Inflammatory macrophage treated with lipopolysaccharide for 1 hour (primary cell): Measurements from ENCODE around the gene PARM1.

ENCODE experiments used
- DNase-seq, 2 donors: peaks; one replicate each; pipeline ENCODE4 v3.0.0-alpha.2; 2020 to 2022

Gene PARM1

DNA sequence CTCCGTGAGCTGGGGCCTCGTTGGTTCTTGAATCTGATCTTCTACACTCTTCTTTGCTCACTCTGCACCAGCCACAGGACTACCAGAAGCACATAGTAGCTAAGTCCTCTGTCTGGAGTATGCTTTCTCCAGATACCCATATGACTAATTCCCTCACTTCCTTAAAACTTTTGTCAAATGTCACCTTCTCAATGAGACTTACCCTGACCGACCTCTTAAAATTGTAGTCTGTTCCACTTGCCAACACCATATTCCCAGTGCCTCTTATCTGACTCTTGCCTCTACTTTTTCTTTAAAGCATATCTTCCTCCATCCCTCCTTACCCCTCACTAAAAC lies 10.0 kb downstream of the PARM1 start:
- DNase-seq, result no peak

DNA sequence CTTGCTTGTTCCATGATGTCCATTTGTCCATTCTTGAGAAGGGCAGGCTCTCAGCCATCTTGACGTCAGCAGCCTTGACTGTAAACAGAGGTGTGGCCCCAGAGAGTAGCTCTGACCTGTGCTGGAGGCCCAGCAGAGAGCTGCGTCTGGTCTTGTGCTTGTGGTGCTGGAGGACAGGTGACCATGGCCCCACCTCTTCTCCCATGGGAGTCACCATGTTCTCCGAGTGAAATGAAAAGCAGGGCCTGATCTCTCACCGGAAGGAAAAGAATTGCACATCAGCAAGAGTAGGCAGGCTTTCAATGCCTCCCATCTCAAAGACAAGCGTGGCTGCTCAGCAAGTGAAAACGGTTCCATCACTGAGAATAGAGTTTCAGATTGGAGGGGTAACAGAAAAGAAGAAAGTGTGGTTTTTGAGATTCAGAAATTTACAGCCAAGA lies 11.5 kb downstream of the PARM1 start:
- DNase-seq, result no peak

DNA sequence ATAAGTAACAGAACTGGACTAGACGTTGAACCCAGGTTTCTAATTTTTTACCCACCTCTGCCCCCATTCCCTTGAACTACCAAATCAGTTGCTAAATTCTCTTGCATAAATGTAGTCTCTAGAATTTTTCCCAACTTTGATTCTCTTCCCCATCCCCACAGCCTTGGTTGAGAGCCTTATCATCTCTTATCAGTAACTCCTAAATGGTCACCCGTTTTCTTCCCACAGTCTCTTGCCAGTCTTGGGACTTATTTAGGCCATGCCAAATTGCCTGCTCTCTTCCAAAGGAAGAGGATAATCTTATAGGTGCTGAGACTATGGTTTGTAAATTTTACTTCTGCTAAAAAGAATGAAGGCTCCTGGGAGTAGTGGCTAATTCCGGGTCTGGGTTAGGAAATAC lies 13.3 kb downstream of the PARM1 start:
- no peak for DNase-seq

DNA sequence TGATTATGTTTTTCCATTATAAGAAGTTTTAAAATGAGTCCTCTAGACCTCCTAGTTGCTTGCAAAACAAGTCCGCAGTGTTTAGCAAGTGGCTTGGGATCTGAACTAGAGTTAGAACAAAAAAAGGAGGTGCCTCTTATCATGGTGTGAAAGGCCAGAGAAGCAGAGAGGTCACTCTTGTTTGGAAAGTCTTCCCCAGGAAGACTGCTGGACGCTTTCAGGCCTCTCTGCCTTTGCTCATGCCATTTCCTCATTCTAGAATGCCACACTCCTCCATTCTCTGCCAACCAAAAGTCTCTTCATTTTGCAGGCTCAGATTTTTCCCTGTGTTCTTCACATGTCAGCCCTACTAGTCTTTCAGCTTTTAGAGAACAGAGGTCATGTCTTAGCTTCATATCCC lies 14.9 kb downstream of the PARM1 start:
- no peak for DNase-seq

DNA sequence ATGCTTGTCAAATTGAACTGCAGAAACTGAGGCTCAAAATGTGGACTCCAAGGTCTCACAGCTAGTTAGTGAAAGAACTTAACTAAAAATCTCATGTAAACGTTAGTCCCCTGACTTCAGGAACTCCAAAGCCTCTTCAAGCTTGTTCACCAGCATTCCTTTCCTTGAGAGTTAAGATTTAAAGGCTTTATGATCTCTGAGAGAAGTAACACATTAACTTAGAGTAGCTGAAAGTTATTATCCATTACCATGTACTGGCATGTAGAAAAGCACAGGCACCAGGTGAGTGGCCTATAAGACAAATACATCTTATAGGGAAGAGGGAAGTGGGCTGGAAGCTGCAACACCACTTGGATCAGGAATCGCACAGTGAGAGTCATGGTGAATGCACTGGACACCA lies 15.3 kb downstream of the PARM1 start:
- no peak for DNase-seq

DNA sequence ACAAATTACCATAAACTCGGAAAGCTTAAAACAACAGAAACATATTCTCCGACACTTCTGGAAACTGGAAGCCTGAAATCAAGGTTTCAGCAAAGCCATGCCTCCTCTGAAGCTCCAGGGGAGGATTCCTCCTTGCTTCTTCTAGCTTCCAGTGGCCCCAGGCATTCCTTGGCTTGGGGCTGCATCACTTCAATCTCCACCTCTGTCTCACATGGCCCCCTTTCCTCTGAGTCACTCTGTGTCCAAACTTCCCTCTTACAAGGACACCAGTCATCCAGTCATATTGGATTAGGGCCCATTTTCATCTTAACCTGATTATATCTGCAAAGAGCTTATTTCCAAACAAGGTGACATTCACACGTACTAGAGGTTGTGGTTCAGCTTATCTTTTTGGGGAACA lies 17.3 kb downstream of the PARM1 start:
- no peak for DNase-seq

DNA sequence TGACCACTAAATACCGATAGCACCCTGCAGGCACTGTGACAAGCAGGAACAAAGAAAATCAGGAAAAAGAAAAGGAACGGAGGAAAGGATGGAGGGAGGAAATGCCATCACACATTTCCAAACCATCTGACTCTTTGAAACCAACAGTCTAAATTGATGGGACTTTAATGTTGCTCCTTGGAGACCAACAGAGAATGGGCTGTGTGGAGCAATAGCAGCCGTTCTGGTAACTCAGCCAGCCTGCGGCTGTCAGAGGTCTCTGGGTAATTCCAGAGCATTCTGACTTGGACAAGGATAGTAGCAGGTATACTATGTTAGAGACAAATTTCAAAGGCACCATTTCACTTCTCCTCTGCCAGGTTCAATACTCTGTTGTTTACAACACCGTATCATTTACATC lies 18.0 kb downstream of the PARM1 start:
- no peak for DNase-seq

DNA sequence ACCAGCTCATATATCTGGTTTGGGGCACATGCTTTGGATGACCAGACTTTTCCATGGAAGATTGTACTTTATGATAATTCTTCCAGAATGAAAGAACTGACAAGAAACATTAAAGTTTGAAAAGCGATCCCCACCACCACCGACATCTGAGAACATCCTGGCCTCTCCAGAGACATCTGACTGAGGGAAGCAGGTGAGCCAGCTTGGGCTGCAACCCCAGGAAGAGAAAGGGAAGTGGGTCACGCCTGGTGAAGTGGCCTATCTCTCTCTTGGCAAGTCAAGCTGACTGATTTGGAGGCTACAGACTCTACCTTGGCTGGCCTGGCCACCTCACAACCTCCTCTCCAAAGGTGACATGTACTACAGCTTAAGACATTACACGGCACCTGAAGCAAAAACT lies 20.7 kb downstream of the PARM1 start:
- no peak for DNase-seq

DNA sequence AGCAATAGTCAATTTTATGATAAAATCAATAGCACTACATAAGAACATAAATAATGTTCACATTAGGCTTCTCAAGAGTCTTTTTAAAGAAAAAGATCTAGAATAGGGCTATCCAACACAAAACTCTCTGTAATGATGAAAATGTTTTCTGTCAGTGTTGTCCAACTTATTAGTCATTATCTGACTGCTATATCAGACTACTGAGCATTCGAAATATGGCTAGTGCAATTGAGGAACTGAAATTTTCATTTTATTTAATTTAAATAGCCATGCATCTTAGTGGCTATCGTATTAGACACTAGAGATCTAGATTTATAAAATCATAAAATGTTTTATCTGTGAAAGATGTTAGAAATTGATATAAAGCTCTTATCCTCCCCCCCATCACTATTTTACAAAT lies 26.0 kb downstream of the PARM1 start:
- no peak for DNase-seq

DNA sequence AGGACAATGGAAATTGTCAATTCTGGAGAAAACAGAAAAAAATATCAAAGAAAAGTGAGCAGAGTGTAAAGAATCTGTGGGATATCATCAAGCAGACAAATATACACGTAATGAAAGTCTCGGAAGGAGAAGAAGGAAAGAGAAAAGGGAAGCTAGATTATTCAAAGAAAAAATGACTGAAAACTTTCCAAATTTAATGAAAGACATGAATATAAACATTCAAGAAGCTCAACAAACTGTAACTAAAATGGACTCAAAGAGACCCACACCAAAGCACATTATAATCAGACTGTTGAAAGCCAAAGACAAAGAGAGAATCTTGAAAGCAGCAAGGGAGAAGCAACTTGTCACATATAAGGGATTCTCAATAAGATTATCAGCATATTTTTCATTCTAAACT lies 28.3 kb downstream of the PARM1 start:
- no peak for DNase-seq

DNA sequence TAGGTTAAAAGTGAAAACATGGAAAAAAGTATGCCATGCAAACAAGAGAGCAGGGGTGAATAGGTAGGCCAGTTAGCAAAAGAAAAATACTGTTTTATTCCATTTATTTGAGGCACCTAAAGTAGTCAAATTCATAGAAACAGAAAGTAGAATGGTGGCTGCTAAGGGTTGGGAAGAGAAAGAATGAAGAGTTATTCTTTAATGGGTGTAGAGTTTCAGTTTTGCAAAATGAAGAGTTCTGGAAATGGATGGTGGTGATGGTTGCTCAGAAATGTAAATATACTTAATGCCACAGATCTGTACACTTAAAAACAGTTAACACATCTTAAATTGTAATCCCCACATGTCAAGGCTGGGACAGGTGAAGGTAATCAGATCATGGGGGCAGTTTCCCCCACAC lies 29.7 kb downstream of the PARM1 start:
- DNase-seq, result no peak

DNA sequence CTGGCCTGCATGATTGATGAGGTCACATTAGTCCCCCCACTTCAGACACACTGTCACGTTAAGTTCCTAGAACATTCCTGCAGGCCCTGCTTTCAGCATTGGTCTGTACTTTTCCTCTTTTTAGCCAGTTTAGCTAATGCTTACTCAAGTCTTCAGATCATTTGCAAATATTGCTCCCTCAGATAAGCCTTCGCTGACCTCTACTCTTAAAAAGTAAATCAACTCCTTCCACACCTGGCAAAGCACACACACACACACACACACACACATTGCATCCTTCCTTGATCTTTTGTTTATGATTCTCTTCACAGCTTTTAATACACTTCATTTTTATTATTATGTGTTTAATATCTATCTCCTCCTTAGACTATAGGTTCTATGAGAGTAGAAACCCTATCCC lies 31.4 kb downstream of the PARM1 start:
- DNase-seq, result no peak

DNA sequence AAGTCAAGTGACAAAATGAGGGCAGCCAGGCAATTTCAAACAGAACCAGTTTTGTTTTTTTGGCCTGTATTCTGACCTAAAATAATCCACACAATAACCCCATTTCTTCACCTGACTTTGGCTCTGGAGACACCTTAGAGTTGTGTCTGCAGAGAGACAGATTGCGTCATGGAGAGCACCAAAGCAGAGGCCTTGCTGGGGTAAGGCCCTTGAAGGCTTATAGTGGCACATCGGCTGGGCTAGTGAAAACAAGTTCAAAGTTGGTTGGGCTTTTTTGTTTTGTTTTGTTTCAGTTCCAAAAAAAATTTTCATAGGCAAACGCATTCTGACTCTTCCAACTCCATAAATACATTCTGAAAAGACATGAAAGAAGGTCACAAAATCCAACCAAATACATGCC lies 34.4 kb downstream of the PARM1 start:
- no peak for DNase-seq

DNA sequence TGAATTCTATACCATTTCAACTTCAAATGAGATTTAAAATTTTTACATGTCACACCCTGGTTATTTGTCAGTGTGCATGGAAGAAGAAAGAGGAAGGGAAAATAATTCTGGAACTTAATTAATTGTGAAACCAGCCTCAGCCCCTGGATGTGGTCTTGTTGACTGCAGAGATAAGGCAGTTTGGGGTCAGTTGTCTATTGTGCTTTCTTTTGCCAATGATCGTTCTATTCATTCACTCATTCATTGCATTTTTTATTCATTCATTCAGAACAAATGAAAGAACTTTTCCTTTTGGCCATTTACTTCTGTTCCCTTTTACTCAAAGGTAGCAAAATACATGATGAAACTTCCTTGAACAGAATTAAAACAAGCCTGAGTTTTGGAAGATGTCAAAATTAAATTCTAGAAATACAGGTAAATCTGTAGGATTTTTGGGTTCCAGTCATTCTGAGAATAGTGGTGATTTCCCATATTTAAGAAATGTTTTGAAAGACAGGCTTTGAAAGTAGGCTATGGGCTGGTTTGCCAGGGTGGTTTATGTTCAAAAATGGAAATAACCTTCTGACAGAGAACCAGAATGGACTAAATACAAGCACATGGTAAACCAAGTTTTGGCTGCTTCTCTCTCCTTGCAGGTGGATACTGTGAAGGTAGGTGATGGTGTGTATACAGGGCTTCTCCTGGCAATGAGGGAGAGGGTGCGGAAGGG lies 35.7 kb downstream of the PARM1 start:
- DNase-seq, result peak; percentile 0 to 5

DNA sequence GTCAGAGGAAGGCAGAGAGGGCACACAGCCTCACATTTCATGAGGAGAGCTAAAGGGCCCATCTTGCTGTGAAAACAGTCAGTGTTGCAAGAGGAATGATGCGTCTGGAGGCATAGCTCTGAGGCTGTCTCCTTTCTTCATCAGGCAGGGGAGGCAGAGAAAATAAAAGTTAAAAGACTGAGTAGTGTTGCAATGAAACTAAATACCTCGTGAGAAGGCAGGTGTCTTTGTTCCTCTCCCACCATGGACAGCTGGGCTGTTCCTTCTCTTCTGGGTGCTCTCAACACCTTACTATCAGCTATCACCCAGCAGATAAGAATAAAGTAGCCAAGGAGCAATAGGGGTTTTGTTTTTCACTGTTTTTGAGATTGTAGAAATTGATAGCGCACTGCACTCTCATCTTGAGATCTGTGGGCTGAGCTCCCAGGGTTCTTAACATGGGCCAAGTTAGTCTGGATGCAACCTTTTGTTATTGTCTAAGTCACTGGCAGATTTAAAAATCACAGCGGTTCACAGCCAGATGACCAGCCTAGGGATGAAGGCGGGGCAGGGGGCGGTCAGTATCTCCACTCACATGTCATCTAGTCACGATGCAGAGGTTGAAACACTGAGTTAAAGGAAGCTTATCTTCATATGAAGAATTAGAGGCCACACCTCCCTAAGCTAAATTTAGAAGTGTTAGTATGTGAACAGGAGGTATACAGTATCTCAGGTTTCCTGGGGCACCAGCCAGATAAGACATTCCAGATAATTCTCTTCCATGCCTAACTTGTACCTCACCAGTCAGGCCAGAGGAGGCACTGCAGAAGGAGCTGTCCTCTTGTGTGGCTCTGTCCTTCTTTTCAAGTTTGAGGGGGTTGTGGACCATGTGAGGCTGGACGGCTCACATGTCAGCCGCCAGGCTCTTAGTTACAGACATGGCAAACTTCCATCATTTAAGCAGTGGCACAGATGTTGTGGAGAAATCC lies 36.9 kb downstream of the PARM1 start:
- DNase-seq, result no peak

DNA sequence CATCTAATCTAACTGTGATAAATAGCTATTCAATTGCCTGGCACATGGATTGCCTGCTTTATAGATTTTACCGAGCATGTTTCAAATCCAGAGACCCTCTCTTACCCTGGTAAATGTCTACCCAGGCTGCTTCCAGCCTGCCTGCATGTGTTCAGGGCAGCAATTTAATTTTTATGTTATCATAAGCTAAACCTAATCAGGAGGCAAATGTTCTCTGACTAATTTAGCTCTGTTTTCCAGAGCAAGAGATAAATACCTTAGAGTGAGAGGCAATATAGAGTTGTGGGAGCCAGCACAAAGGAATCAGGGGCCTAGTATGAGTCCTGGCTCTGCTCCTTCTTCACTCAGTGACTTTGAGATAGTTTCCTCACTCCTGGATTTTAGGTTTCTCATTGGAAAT lies 37.7 kb downstream of the PARM1 start:
- DNase-seq, result no peak

DNA sequence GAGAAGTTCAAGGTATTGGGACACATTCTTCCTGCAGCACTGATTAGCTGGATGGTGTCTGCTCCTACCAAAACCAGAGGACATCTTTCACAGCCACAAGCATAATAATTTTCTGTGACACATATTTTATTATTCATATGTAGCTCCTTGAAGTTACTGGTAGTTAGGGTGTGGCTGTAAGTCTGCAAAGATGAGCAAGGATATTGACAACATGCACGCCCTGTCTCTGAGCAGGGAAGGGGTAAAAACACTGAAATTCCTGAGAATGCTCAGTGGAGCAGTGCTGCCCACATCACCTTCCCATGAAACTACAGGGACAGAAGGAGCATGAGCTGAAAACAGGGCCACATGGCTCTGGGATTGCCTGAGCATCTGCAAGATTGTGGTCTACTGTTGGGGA lies 38.9 kb downstream of the PARM1 start:
- no peak for DNase-seq

DNA sequence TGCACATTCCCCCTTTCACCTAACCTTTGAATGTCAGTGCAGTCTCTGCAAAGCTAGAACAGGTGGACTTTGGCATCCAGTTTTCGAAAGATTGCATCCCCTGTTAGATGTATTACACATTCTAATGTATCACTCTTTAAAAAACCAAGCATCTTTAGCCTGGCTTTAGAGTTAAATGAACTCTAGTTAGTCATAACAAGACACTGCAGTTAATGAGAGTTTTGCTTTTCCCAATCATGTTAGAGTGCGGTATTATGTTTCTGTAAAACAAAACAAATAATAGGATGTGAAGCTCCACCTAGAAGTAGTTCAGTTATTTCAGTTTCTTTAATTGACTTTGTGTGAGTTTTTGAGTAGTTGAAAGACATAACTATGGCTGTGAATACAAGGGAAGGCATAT lies 42.2 kb downstream of the PARM1 start:
- DNase-seq, result no peak

DNA sequence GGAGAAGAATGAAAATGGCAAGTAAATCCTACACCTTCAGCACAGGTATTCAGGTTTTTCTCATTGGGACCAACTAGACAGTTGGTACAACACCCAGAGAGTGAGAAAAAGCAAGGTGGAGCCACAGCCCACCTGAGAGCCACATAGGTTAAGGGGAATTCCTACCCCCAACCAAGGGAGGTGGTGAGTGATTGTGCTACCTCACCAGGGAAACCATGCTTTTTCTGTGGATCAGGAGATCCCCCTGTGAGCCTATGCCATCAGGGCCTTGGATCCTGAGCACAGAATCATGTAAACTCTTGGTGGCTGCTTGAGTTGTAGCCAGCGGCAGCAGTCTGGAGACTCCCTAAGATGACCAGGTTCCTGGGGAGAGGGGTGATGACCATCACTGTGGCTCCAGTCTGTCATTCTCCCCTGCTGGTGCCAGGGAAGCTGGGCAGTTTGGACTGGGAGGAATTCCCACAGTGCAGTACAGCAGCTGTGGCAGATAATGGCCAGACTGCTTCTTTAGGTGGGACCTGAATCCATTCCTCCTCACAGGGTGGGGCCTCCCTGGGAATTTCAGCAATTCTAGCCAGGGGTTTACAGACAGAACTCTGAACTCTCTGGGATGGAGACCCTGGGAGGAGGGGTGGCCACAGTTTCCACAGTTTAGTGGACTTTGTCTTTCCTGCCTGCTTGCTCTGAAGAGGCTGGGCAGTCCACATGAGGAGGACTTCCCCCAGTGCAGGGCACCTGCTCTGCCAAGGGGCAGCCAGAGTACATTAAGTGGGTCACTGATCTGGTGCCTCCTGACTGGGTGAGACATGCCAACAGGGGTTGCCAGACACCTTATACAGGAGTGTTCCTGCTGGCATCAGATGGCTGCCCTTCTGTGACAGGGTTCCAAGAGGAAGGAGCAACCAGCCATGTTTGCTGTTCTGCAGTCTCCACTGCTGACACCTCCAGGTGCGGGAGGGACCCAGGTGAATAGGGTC lies 43.2 kb downstream of the PARM1 start:
- DNase-seq, result no peak

DNA sequence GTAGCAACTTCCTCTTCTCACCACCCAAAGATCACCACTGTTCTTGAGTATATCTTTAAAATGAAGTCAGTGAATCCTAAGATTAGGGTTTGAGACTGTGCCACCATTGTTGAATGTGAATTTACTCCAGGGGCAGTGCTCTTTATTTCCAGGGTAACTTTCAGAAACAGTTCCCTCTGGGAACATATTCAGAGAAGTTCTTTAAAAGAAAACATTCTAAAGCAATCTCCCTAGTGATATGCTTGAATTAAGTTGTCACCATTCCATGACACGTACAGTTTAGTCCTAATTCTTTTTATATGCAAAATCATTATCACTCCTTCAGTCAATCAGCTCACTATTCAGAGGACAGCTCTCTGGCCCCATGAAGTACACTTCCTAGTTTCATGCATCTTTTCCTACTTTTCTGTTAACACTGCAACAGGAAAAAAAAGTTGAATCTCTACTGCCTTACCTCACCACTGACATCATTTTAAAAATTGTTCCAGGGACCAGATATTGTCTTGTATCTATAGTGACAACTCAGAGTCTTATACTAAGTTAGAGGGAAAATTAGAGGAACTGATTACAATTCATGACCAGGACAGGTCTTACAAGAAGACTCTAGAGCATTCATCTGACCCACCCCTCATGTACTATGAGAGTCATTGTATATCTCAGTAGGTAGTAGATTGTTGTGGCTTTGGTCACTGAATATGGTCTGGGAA lies 49.8 kb downstream of the PARM1 start:
- no peak for DNase-seq

DNA sequence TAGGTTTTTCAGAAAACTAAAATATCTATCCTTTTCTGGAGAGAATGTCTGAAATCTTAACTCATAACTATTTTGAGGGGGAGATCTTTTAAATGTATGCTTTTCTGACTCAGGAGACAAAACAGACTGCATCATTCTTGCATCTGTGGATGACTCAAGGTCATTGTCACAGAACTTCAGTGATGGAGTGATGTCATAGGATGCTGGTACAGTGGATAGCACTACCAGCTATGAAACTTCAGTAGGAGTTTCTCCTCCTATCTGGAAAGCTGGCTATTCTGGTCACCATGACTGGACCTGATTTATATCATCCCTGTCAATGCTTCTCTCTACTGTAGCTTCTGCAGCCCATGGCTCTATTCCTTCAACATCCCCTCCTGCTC lies 50.3 kb downstream of the PARM1 start:
- no peak for DNase-seq

DNA sequence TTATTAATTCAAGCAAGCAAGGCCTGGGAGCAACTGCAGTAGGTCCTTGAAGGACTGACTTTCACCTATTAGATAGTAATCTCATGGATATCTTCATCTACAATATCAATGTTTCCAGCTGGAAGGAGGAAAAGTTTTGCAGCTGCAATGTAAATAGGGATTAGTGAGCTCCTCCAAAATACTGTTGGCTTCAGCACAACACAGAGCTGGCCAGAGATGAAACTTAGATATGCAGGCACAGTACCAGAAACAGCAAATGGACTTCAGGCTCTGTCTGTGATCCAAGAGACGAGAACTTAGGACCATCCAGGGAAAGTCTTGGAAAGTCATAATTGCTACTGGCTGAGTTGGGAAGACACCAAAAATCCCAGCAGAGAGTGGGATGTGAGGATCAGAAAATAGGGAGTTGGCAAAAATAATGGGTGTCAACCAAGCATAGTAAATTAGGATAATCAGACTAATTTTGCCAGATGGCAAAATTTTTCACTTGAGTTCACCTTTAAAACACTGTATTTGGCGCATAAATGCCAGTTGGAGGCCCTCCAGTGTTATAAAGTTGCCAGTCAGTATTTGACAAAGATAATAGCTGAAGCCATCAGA lies 57.5 kb downstream of the PARM1 start:
- DNase-seq, result no peak
